ENCODE measurements around the gene STON2. TPM values are rescaled to one million over a fixed set of nuclear protein-coding genes. Genes with fewer than 3 reads are reported as not detected.

Gene STON2
- total RNA-seq, 4 donors from 2014 or later, result 12.5 to 21.8 (median 16.1) TPM

- TF ChIP-seq POLR2A (IDR thresholded peaks at IDR 0.05) (no peak), CTCF (IDR thresholded peaks at IDR 0.05) (no peak)
- intact Hi-C loops (cut with DNase I; ENCODE audit: low total_unique reads), result no loop called here
- DNase-seq (ENCODE audit: low spot score in 2 of 2), result no peak
- WGBS, 2 donors, result 86 to 94% methylated on average over 4 of the region's 4 CpGs
- no peak overlapping the region for H3K4me3 ChIP-seq (ENCODE audit: low read depth, poor library complexity, severe bottlenecking)
Observed at GRCh38 chr14:81415781-81416180, 15.7 kb upstream of the STON2 start.

GRCh38 chr14:81414123-81414522, 14.0 kb upstream of the STON2 start:
- no peak overlapping the region for H3K4me3 ChIP-seq (ENCODE audit: low read depth, poor library complexity, severe bottlenecking)
- no peak for TF ChIP-seq CTCF (IDR thresholded peaks at IDR 0.05)
- no peak for TF ChIP-seq POLR2A (IDR thresholded peaks at IDR 0.05)
- no peak for DNase-seq (ENCODE audit: low spot score in 2 of 2)
- intact Hi-C loops (cut with DNase I; ENCODE audit: low total_unique reads), result no loop called here
- WGBS, 2 donors, result 84 to 93% methylated on average over 4 of the region's 4 CpGs

GRCh38 chr14:81412779-81413178, 12.7 kb upstream of the STON2 start:
- TF ChIP-seq CTCF (IDR thresholded peaks at IDR 0.05), result no peak
- no peak for TF ChIP-seq POLR2A (IDR thresholded peaks at IDR 0.05)
- H3K4me3 ChIP-seq (ENCODE audit: low read depth, poor library complexity, severe bottlenecking), result no peak overlapping the region
- 89 to 90% methylated on average over 19 of the region's 19 CpGs for WGBS, 2 donors
- DNase-seq (ENCODE audit: low spot score in 2 of 2), result no peak
- intact Hi-C loops (cut with DNase I; ENCODE audit: low total_unique reads), result no loop called here

GRCh38 chr14:81408595-81408994, 8.5 kb upstream of the STON2 start:
- DNase-seq (ENCODE audit: low spot score in 2 of 2), result no peak
- TF ChIP-seq POLR2A (IDR thresholded peaks at IDR 0.05), result no peak
- no peak for TF ChIP-seq CTCF (IDR thresholded peaks at IDR 0.05)
- 84 to 90% methylated on average over 1 of the region's 1 CpG for WGBS, 2 donors
- no peak overlapping the region for H3K4me3 ChIP-seq (ENCODE audit: low read depth, poor library complexity, severe bottlenecking)
- intact Hi-C loops (cut with DNase I; ENCODE audit: low total_unique reads), result no loop called here

GRCh38 chr14:81406863-81407262, 6.7 kb upstream of the STON2 start:
- 38 to 39% methylated on average over 4 of the region's 4 CpGs for WGBS, 2 donors
- DNase-seq (ENCODE audit: low spot score in 2 of 2), result peak; percentile 65 to 88
- H3K4me3 ChIP-seq (ENCODE audit: low read depth, poor library complexity, severe bottlenecking), result no peak overlapping the region
- TF ChIP-seq POLR2A (IDR thresholded peaks at IDR 0.05), result no peak
- TF ChIP-seq CTCF (IDR thresholded peaks at IDR 0.05), result no peak
- intact Hi-C loops (cut with DNase I; ENCODE audit: low total_unique reads), result no loop called here

- intact Hi-C loops (cut with DNase I; ENCODE audit: low total_unique reads), result no loop called here
- 90 to 100% methylated on average over 2 of the region's 2 CpGs for WGBS, 2 donors
- TF ChIP-seq CTCF (IDR thresholded peaks at IDR 0.05) (no peak), POLR2A (IDR thresholded peaks at IDR 0.05) (no peak)
- H3K4me3 ChIP-seq (ENCODE audit: low read depth, poor library complexity, severe bottlenecking), result no peak overlapping the region
- DNase-seq (ENCODE audit: low spot score in 2 of 2), result no peak
Observed at GRCh38 chr14:81402123-81402495, 2.0 kb upstream of the STON2 start.
